GM18951 (cell line): ENCODE measurements around the gene ACR.
A peak's percentile ranks its signal among the peaks of the same experiment; 100 is the strongest.
"Not testable (repeated sequence)": the region's sequence is repeated elsewhere in the genome, so short reads cannot be mapped to it uniquely, and the experiment has no call there.

Experiments
- POLR2A ChIP-seq: IDR thresholded peaks from 4 replicates; pipeline ENCODE4 v1.6.1; 2011; ENCODE audit warnings: mild to moderate bottlenecking; ENCODE audit not compliant: insufficient read length, insufficient read depth; ENCODE audit errors: extremely low read depth
- in situ Hi-C: fragments of 300-500 bp; cut with MboI; formaldehyde crosslinking; loops from one replicate; pipeline ENCODE4 v1.12.0; 2022; ENCODE audit warnings: low sequenced_read_pairs, mixed read lengths, inconsistent platforms; ENCODE audit not compliant: unreplicated experiment

Gene ACR

GRCh38 chr22:50783033-50783879, 45.3 kb downstream of the ACR start, which contains the start of gene RABL2B:
TSS of gene RABL2B (minus strand) at chr22:50783636. CDS start at chr22:50782294, 1,342 bp downstream.
- TF ChIP-seq POLR2A: peak; percentile 60
- in situ Hi-C loops: not testable (repeated sequence)

- in situ Hi-C loops: not testable (repeated sequence)
These were observed 45.9 kb downstream of the ACR start for GRCh38 chr22:50783880-50784276.

- in situ Hi-C loops: not testable (repeated sequence)
These were observed 47.3 kb downstream of the ACR start for GRCh38 chr22:50785289-50785688.

- in situ Hi-C loops: not testable (repeated sequence)
These were observed 48.9 kb downstream of the ACR start for GRCh38 chr22:50786936-50787335.
